Loucy (cell line): Measurements from ENCODE around the gene PPP2R1B.

ENCODE experiments used
- CTCF ChIP-seq: fragments of 200-600 bp; sonication (generic); conservative IDR thresholded peaks from 2 replicates; pipeline ENCODE4 v1.5.1; 2014; ENCODE audit warnings: mild to moderate bottlenecking, antibody characterized with exemption, low read length
- EZH2phosphoT487 ChIP-seq: fragments of 200-600 bp; IDR thresholded peaks from 2 replicates; pipeline ENCODE4 v1.6.1; 2018; ENCODE audit warnings: antibody characterized with exemption, mild to moderate bottlenecking, moderate library complexity, borderline replicate concordance

- TF ChIP-seq CTCF: no peak
- TF ChIP-seq EZH2phosphoT487: no peak
These were observed 41.9 kb upstream of the PPP2R1B start for GRCh38 chr11:111808063-111808588.
